Measurements from ENCODE around the gene CTR9.

The CTR9 gene

DNA sequence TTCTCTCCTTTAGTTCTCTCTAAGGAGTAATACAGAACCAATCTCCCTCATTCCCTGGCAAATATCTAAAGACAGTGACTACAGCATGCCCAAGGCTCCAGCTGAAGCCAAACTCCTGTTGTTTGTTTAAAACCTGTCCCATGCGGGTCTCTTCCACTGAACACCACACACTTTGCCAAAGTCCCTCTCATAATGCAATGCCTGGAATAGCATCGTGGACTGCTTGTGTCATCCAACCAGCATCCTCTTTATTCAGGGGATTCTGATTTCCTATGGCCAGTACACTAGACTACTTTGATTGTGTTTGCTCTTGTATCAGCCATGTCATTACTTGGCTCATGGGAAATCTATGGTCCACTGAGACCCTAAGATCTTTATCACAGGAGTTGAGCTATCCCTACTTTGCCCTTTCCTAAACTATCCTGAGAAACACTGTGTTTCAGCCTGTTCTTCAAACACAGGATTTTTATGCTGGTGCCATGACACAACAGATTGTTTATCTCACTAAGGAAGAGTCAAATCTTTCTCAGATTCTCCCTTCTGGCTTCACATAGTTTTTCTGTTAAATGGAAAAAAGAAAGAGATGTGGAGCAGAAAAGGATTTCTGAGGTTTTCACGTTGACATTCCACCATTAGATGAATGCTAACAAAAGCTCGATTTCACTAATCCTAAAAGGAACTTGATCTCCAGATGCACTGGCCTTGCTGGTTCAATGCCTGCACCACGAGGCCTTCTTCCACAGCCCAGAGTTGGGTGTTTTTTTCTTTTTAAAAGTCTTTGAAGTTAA is 41.6 kb upstream of the CTR9 start:
- Histone ChIP-seq H3K36me3 (replicated peaks; ENCODE audit: insufficient read depth, low read length) (no peaks in the 10 kb centered on the region), H4K20me1 (ENCODE audit: insufficient read depth, low read length) (no peaks in the 10 kb centered on the region), H3K4me2 (ENCODE audit: low read depth, low read length) (no peak overlapping the region), H3K27me3 (replicated peaks; ENCODE audit: insufficient read depth, low read length) (no peaks in the 10 kb centered on the region), H2AFZ (ENCODE audit: low read length) (no peak overlapping the region), H3K4me3 (ENCODE audit: low read length) (no peak overlapping the region), H3K9me3 (replicated peaks; ENCODE audit: insufficient read depth, low read length) (no peaks in the 10 kb centered on the region), H3K4me1 (ENCODE audit: low read length) (no peaks in the 10 kb centered on the region), H3K9me2 (replicated peaks; ENCODE audit: insufficient read depth, low read length) (no peaks in the 10 kb centered on the region), H3K79me2 (ENCODE audit: low read length) (no peaks in the 10 kb centered on the region), H3K27ac (ENCODE audit: low read length) (no peak overlapping the region), H3K9ac (ENCODE audit: low read length) (no peak overlapping the region), H3F3A (ENCODE audit: insufficient read depth, low read length) (no peaks in the 10 kb centered on the region)
- TF ChIP-seq EZH2 (optimal IDR thresholded peaks at IDR 0.05; ENCODE audit: low read depth, low read length): no peak
- no peak for TF ChIP-seq EZH2phosphoT487 (IDR thresholded peaks at IDR 0.05; ENCODE audit: low read length)
- TF ChIP-seq, protein P1, sequence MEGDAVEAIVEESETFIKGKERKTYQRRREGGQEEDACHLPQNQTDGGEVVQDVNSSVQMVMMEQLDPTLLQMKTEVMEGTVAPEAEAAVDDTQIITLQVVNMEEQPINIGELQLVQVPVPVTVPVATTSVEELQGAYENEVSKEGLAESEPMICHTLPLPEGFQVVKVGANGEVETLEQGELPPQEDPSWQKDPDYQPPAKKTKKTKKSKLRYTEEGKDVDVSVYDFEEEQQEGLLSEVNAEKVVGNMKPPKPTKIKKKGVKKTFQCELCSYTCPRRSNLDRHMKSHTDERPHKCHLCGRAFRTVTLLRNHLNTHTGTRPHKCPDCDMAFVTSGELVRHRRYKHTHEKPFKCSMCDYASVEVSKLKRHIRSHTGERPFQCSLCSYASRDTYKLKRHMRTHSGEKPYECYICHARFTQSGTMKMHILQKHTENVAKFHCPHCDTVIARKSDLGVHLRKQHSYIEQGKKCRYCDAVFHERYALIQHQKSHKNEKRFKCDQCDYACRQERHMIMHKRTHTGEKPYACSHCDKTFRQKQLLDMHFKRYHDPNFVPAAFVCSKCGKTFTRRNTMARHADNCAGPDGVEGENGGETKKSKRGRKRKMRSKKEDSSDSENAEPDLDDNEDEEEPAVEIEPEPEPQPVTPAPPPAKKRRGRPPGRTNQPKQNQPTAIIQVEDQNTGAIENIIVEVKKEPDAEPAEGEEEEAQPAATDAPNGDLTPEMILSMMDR (IDR thresholded peaks at IDR 0.05; ENCODE audit: low read length): no peak
- no peak for DNase-seq

DNA sequence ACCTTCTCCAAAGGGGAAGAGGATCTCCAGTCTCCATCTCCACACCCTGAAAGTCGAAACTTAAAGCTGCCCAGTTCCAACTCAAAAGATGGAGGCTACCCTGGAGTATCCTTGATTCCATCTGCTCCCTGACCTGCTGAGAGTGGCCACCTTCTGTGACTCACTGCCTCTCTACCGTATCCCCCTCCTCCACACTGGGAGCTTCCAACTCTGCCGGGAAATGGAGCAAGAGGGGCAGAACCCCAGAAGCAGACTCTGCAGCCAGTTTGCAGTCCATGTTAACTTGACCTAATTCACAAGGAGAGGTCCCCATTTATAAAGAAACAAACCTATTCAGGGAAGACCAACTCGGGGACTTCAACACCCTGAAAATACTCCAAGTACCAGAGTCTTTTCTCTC is 35.5 kb upstream of the CTR9 start:
- Histone ChIP-seq H3K9me2 (replicated peaks; ENCODE audit: insufficient read depth, low read length) (no peaks in the 10 kb centered on the region), H3K9ac (ENCODE audit: low read length) (no peak overlapping the region), H3K36me3 (replicated peaks; ENCODE audit: insufficient read depth, low read length) (no peaks in the 10 kb centered on the region), H3K4me3 (ENCODE audit: low read length) (no peak overlapping the region), H3K79me2 (ENCODE audit: low read length) (no peaks in the 10 kb centered on the region), H3K27me3 (replicated peaks; ENCODE audit: insufficient read depth, low read length) (no peaks in the 10 kb centered on the region), H2AFZ (ENCODE audit: low read length) (no peak overlapping the region), H3K27ac (ENCODE audit: low read length) (no peak overlapping the region), H3K4me2 (ENCODE audit: low read depth, low read length) (no peak overlapping the region), H3K4me1 (ENCODE audit: low read length) (no peaks in the 10 kb centered on the region), H3K9me3 (replicated peaks; ENCODE audit: insufficient read depth, low read length) (no peaks in the 10 kb centered on the region), H3F3A (ENCODE audit: insufficient read depth, low read length) (no peaks in the 10 kb centered on the region), H4K20me1 (ENCODE audit: insufficient read depth, low read length) (no peaks in the 10 kb centered on the region)
- DNase-seq: no peak
- TF ChIP-seq, protein P1 (IDR thresholded peaks at IDR 0.05; ENCODE audit: low read length): no peak
- TF ChIP-seq EZH2phosphoT487 (IDR thresholded peaks at IDR 0.05; ENCODE audit: low read length) (no peak), EZH2 (optimal IDR thresholded peaks at IDR 0.05; ENCODE audit: low read depth, low read length) (no peak)

DNA sequence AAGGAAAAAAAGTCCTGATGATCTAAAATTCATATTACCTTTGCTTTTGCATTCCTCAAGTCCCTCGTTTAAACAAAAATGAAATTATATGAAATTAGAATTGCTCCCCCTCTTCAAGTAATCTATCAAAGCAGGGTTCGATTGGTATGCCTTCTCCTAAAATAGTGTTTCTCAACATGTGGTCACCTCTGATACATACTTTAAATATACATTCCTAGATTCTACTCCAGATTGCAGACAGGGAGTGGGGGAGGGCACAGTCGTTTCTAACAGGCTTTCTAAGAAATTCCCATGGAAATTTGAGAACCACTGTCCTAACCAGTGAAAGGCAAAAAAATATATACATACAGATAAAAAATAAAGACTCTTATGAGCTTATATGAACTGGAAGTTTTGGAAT is 34.9 kb upstream of the CTR9 start:
- no peak for DNase-seq
- Histone ChIP-seq H3K36me3 (replicated peaks; ENCODE audit: insufficient read depth, low read length) (no peaks in the 10 kb centered on the region), H3K4me2 (ENCODE audit: low read depth, low read length) (no peak overlapping the region), H3F3A (ENCODE audit: insufficient read depth, low read length) (no peaks in the 10 kb centered on the region), H3K27ac (ENCODE audit: low read length) (no peak overlapping the region), H3K4me3 (ENCODE audit: low read length) (no peak overlapping the region), H3K9ac (ENCODE audit: low read length) (no peak overlapping the region), H3K9me2 (replicated peaks; ENCODE audit: insufficient read depth, low read length) (no peaks in the 10 kb centered on the region), H3K79me2 (ENCODE audit: low read length) (no peaks in the 10 kb centered on the region), H2AFZ (ENCODE audit: low read length) (no peak overlapping the region), H3K27me3 (replicated peaks; ENCODE audit: insufficient read depth, low read length) (no peaks in the 10 kb centered on the region), H3K9me3 (replicated peaks; ENCODE audit: insufficient read depth, low read length) (no peaks in the 10 kb centered on the region), H3K4me1 (ENCODE audit: low read length) (no peaks in the 10 kb centered on the region), H4K20me1 (ENCODE audit: insufficient read depth, low read length) (no peaks in the 10 kb centered on the region)
- TF ChIP-seq, protein P1 (IDR thresholded peaks at IDR 0.05; ENCODE audit: low read length): no peak
- TF ChIP-seq EZH2 (optimal IDR thresholded peaks at IDR 0.05; ENCODE audit: low read depth, low read length): no peak
